ENCODE measurements around the gene CLCN2.

The CLCN2 gene

DNA sequence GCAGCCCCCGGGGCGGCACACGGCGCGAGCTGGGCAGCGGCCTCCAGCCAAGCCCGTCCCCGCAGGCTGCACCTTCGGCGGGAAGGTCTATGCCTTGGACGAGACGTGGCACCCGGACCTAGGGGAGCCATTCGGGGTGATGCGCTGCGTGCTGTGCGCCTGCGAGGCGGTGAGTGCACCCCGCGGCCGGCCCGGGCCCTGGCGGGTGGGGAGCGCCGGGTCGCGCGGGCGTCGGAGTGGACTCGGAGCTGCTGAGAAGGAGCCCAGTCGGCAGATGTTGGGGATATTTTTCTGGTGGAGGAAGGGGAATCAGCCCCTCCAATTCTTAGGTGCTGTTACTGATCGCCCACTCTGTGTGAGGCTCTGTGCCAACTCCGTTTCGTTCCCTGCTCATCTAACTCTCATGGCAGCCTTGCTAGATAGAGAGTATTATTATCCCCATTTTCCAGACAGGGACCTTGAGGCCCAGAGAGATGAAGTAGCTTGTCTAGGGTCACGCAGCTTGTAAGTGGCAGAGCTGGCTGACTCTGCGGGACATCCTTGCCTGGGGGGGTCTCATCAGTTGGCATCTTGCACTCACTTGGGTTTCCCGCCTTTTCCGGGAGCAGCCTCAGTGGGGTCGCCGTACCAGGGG lies 19.3 kb upstream of the CLCN2 start:
- no peak for DNase-seq

DNA sequence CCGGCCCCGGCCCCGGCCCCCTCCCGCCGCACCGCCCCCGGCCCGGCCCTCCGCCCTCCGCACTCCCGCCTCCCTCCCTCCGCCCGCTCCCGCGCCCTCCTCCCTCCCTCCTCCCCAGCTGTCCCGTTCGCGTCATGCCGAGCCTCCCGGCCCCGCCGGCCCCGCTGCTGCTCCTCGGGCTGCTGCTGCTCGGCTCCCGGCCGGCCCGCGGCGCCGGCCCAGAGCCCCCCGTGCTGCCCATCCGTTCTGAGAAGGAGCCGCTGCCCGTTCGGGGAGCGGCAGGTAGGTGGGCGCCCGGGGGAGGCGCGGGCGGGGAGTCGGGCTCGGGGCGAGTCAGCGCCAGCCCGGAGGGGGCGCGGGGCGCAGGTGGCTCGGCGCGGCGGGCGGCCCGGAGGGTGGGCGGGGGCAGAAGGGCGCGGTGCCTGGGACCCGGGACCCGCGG lies 18.8 kb upstream of the CLCN2 start:
- DNase-seq, result no peak

DNA sequence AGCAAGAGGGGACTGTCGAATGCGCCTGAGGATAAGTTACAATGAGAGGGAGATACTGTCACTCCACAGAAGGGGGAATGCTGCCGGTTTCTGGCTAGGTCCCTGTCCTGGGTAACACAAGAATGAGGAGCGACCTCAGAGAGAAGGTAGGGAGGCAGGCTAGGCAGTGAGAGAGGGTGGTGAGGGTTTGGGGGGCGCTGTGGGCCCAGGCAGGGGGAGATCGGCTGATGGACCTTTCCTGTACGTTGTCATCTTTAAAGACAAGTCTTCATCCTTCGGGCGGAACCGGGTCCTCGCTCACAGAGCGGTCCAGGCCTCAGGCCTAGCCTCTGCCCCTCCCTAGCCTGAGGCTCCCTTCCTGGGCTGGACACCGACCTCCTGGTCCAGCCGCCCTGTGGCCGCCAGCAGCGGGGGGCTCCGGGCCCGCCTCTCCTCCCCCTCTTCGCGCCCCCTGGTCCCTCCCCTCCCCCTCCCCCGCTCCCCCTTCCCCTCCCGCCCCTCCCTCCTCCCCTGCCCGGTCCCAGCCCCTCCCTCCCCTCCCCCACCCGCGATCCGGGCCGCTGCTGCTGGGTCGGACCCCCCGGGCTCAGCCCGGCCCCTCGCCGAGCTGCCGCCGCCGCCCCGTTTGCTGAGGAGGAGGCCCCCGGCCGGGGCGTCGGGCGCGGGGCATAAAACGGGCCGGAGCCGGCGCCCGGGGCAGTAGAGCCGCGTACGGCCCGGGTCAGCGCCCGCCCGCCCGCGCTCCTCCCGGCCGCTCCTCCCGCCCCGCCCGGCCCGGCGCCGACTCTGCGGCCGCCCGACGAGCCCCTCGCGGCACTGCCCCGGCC lies 18.2 kb upstream of the CLCN2 start, which contains the start of gene CHRD:
Gene CHRD, plus strand, starts transcription at position 697 of the 827 bp plus-strand sequence. CDS start 265 bp downstream, outside the sequence.
- no peak for DNase-seq

DNA sequence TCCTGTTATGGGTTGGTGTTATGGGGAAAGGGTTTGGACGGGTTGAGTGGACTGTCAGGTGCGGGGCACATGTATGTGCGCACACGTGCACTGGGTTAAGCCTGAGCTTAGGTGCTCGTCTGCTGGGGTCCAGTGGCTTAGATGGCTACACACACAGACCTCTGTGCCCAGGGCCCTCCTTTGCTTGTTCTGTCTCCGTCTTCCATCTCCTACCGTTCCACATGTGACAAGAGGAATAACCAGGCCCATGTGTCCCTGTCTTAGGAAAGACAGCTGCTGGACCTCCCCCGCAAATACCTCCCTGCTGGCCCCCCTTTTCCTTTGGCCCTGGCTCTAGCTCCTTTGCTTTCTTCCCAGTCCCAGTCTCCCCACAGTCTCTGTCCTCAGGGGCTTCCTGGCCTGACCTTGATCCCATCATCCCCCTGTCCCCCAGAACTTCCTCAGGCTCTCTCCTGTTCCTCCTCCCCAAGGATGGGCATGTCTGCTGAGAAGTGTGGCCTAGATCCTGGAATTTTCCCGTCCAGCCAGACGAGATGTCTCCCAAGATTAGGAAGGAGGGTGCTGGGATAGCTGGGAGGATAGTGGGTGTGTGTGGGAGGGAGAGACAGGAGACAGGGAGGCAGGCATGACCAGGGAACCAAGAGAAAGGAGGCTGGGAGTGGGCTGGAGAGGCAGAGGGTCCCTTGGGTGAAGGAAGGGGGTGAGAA lies 17.4 kb upstream of the CLCN2 start:
- DNase-seq, result no peak

DNA sequence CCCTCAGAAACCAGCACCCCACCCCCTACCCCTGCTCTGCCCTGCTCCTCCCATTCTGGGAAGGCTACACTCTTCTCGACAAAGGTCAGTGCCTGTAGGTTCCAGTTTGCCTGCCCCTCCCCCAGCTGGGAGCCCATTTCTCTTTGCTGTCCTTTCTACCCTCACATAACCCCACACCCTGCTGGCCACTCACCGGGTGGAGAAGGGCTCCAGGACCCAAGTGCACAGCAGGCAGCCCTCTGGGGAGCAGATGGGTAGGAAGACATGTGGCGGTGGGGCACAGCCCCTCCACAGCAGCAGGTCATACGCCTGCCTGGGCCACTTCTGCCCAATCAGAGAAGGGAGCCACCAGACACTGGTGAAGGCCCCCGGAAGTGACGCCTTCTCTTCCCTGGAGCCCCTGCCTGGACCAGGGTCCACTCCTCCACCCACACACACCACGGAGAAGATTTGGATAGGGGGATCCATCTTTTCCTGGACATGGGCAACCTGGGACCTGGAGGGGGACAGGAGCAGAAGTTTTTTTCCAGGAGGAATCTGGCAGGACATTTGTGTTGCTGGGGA lies 16.6 kb upstream of the CLCN2 start, which contains the start of gene THPO:
Gene THPO, minus strand, starts transcription at position 326 of the 564 bp plus-strand sequence. CDS start 1,948 bp downstream, outside the sequence.
- no peak for DNase-seq

DNA sequence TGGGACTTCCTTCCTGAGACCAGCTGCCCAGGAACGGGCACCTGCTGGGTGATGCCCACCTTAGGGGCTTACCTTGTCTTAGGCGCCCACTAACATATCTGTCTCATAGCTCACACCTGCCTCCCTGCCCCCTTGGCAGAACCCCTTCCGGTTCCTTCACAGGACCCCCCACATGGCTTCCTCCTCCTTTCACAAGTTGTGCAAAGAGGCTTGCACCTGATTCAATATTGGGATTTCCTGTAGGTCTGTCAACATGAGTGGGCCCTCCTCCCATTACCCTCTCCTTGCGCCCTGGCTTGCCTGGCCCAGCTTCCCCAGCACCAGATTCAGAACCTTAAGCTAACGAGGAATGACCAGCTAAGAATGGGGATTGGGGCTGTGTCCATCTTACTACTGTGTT lies 16.0 kb upstream of the CLCN2 start:
- DNase-seq, result no peak

DNA sequence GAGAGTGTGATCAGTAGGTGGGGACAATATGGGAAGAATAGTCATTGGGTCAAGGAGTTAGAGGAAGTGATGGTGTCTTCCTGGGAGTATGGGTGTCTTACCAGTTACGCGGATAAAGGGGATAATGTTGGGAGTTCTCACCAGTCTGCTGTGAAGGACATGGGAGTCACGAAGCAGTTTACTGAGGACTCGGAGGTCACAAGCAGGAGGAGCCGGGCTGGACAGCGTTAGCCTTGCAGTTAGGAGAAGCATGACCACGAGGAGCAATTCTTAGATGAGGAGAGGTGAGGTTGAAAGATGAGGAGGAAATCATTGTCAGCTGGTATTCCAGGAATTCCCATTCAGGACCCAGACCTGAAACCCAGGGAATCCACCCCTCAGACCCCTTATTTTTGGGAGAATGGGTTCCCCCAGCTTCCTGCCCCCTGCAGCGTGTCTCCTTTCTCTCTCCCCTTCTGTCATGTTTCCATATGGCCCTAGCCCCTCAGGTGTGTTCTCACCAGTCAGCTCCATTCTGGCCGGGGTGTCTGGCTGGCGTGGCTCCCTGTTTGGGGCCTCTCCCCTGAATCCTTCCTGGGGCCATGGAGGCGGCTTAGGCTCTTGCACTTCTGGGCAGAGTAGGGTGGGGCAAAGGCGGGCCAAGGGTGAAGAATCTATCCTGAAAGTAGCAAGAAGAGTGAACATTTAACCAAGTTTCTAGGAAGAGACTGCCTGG lies 14.5 kb upstream of the CLCN2 start:
- no peak for DNase-seq

DNA sequence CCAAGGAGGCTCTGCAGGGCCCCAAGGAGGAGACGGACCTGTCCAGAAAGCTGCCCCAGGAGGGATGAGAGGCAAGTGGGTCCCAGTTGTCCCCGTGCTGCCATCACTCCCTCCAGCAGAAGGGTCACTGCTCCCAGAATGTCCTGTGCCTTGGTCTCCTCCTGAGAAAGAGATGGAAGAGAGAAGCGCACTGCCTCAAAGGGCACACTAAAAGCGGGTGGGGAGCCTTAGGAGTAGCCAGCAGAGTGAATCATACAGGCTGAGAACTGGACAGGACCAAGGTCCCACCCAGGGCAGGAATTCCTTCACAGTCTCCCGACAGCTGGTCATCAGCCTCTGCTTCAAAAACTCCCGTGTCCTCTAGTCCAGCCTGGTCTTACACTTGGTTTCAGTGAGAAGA lies 12.0 kb upstream of the CLCN2 start:
- no peak for DNase-seq

DNA sequence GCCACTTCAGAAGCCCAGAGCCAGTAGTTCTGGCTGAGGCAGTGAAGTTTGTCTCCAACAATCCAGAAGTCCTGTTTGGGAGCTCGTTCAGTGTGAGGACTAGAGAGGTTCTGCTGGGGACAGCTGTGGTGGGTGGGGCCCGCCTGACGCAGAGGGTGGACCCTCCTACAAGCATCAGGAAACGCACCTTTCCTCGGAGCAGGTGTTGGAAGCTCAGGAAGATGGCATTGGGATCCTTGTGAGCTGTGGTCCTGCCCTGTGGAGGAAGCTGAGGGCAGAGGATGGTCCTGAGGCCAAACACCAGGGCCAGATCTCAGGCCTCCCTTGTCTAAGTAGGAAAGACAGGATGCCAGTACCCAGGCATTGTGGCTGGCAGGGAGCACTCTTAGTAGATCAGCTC lies 11.5 kb upstream of the CLCN2 start:
- no peak for DNase-seq

DNA sequence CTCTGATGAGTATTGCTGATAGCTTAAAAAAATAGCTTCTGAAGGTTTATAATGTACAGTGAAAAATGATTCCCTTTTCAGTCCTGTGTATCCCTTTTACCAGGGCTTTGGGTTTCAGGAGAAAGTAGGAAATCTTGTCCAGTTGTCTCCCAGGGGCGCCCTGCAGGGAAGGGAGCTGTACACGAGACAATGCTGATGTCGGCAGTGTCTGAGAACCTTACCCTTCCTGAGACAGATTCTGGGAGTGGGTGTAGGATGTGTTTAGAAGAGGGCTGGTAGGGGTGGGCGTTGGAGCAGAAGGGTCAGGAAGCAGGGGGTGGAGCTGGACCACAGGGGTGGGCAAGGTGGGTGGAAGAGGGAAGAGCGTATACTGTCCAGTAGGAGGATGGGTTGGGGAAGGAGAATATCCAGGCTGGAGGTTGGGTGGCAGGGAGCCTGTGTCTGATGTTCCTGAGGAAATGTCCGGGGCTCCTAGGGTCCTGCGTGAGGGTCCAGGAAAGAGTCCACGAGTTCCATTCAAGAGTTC lies 11.0 kb upstream of the CLCN2 start:
- DNase-seq, result no peak

DNA sequence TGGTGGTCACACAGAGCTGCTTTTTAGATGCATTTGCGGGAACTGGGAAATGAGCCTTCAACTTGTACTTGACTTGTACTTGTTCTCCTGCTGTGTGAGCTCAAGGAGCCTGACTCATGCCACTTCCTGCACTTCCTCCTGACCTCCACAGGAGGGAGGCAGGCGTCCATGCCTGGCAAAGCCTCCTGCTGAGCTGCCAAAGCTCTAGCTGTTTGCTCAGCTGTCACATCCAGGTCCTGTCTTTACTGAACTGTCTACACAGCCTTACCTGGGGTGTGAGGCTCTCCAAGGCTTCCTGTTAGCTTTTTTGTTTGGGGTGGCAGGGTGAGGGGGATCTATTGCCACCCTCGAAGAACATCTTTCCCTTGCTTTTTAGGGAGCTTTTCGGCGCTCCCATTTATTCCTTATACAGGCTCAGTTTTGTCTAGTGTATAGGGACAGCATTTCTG lies 10.2 kb upstream of the CLCN2 start:
- peak; percentile 82 to 87 for DNase-seq

DNA sequence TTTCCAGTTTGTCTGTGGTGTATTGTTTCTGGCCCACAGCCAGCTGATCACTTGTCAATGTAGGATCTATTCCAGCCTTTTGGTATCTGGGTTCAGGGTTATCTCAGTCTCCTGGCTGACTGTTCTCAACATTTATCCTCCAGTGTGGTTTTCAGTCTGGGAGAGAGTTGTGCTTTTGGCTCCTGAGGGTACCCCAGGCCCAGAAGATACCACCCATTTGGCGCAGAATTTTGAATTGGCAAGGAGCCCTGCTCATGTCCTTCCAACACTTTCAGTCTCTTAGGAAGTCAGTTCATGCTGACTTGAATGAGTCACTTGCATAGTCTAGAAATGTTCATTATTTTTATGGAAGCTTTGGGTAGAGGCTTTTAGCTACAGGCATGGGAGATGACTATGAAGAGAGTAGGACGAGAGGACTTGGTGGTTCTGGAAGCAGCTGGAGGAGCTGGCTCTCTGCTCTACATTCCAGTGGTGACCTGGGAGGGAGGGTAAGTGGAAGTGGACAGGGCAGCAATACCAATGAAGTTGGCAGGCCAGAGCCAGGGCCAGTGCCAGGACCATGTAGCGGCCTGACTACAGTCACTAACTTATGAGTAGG lies 7.3 kb upstream of the CLCN2 start:
- DNase-seq, result no peak

DNA sequence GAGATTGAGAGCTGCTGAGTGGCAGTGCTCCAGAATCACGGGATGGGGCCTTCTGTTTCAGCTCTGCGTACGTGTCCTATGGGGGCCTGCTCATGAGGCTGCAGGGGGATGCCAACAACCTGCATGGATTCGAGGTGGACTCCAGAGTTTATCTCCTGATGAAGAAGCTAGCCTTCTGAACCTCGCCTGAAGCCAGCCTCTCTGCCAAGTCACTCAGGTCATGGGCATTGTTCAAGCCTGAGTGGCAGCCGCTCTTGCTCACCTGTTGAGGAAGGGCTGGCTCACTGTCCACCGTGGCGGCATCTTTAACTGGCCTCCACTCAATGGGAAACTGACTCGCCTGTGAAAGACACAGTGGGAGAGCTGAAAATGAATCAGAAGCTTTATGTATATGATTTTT lies 6.7 kb upstream of the CLCN2 start:
- no peak for DNase-seq

DNA sequence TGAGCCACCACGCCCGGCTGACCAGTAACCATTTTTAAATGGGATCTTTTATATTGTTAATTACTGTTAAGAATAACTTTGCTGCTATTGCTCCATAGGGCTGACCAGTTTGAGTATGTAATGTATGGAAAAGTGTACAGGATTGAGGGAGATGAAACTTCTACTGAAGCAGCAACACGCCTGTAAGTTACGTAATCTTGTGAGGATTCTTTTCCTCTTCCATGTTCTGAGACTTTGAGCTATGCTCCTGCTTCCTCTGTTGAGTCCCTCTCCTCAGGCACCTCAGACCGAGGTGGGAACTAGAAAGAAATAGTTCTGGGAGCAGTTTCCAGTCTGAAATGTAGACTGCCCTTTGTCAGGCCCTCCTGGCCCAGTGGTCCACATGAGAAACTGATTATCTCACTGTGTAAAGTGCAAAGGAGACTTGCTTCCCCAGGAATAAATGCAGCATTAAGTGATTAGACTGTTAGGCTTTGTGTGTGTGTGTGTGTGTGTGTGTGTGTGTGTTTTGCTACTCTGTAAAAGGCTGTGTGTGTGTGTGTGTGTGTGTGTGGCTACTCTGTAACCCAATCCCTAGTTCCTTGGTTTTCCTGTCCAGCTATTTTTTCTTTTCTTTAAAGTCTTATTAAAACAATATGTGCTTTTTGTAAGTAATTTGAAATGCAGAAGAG lies 5.3 kb upstream of the CLCN2 start:
- no peak for DNase-seq

DNA sequence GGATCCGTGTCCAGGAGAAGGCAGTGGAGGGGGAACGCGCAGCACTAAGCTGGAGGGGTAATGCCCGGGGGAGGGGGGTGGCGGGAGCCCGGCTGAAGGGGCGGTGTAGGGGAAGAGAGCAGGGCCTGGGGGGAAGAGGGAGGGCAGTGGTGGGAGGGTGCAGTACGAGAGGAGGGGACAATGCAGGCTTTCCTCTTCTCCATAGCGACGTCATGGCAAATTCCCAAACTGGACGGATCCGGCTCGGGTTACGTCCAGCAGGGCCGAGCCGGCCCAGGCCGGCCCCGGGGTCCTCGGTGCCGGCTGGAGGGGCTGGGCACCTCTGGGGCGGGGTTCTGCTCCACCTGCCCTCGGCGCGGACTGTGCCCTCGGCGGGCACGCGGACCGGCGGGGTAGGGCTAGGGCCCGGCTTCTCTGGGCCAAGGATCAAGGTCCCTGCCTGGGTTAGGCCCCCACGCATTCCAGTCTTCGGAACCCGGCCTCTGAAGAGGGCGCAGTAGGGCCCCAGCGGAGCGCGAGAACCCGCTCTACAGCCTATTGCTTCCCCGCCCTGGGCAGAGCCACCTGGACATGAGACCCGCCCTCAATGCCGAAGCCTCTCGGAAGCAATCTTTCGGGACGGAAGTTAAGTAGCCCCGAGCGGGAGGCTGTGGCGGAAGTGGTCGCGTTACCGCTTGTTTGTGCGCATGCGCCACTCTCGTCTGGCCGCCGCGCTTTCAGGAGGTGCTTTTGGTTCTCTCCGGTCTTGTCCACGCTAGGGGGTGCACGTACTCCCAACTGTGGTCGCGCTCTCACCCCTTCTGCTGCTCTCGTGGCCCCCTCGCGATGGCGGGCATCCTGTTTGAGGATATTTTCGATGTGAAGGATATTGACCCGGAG lies 1.5 kb upstream of the CLCN2 start:
- DNase-seq, result peak; percentile 99

DNA sequence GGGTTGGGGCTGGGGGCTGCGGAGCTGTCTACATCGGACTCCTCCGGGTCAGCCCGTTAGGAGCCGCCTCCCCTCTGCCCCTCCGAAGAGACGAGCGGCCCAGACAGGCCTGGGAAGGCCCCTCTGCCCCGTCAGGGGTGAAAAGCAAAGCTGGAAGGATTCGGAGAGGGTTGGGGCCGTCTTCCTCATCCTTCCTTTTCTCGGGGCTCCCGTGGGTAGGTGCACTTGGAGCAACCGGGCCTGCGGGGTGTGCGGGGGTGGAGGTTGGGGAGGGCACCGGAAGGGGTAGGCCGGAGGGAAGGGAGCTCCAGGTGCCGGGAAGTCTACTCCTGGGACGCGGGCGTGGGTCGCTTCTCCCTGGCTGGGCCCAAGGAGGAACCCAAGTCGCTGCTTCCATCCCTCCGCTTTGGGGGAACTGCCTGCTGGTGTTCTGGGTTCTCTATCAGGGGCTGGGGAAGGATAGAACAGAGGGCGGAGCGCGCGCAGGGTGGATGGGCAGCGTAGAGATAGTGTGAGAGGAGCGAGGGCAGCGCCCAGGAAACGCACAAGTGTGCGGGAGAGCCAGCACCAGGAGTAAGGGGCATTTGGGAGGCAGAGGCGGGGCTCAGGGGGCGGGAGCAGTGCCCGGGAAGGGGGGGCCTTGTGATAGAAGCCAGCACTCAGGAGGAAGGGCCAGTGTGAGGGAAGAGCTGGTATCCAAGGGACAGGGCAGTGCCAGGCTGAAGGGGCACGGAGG lies 695 bp upstream of the CLCN2 start:
- peak; percentile 48 to 51 for DNase-seq

DNA sequence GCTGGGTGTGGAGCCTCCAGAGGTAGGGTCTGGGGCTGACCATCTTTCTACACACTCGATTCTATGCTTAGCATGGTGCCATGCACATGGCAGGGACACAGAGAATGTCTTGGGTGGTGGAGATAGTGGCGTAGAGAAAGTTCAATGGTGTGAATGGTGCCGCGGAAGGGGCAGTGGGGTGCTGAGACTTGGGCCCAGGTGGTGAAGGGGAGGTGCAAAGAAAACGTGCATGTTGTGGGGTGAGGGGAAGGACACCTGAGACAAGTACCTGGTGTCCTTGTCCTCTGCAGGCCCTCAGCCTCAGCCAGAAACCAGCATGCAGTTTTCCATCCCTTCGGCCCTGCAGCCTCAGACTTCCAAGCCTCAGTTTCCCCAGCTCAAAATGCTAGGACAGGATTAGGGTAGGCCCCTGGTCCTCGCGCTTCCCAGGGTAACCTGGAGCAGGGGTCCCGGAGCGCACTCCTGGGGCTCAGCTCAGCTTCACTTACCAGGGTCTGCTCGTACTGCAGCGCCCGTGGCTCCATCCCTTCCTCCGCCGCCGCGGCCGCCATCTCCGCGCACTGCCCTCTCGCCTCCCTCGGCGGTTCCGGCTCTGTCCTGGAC lies 375 bp downstream of the CLCN2 start:
- DNase-seq, result peak in 1 of 2 experiments; percentile 41

DNA sequence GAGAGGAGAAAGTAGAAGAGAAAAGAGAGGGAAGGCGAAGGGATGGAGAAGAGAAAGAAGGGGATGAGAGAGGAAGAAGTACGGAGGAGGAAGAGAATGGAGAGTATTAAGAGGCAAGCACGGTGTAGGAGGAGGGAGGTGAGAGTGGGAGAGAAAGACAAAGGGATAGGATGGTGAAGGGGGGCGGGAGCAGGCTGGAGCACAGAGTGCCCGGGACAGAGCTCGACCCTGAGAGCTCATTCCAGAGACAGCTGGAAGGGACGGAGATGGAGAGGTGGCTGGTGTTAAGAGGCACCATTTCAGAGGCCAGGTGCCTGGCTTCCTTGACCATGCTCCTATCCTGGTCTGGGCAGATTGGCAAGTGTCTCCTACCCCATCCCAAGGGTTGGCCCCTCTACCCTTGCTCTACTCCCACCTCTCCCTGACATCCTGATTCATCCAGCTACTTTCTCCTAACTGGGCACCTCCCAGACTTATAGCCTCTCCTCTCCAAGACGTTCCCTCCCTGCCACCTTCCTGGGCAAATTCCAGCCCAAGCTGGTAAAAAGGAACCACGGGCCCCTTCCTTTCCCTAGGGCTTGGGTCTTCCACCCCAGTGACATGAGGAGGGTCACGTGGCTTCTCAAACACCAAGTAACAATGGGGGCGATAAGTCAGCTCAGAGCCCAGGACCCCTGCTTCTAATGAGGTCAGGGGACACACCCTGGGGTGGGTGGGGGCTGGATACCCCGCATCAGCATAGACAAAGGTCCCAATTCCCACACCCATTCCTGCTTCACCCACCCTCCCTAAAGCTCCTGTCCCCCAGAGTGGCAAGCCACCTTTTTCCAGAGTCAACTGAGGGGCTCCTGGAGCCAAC lies 1.1 kb downstream of the CLCN2 start:
- no peak for DNase-seq

Data from AML-193 (cell line).